GM12891 (cell line): ENCODE data around the gene PTTG1IP2.
"Not testable (repeated sequence)": the region's sequence is repeated elsewhere in the genome, so short reads cannot be mapped to it uniquely, and the experiment has no call there.

ENCODE experiments used
- DNase-seq: peaks from one replicate; pipeline ENCODE4 v3.0.0; 2011; ENCODE audit warnings: low spot score; ENCODE audit not compliant: insufficient read length
- FAIRE-seq: peaks from 2 replicates; lab custom pipeline; 2011; peaks lifted over from hg19 to GRCh38; lab: Jason Lieb, UNC
- PAX5 ChIP-seq: IDR thresholded peaks from 2 replicates; pipeline ENCODE4 v1.6.1; 2011; ENCODE audit warnings: low read length, moderate library complexity, mild to moderate bottlenecking; ENCODE audit not compliant: insufficient read depth, severe bottlenecking
- POLR2A ChIP-seq: IDR thresholded peaks from 2 replicates; pipeline ENCODE4 v1.6.1; 2011; ENCODE audit warnings: low read depth, low read length, control low read depth
- POLR2AphosphoS5 ChIP-seq: IDR thresholded peaks from 2 replicates; pipeline ENCODE4 v1.6.1; 2011; ENCODE audit warnings: low read depth, low read length, control low read depth
- POU2F2 ChIP-seq: IDR thresholded peaks from 2 replicates; pipeline ENCODE4 v1.6.1; 2011; ENCODE audit warnings: low read depth, mild to moderate bottlenecking, control low read depth, low read length, moderate library complexity
- SPI1 ChIP-seq: IDR thresholded peaks from 2 replicates; pipeline ENCODE4 v1.6.1; 2011; ENCODE audit warnings: low read depth, low read length, control low read depth
- TAF1 ChIP-seq: IDR thresholded peaks from 2 replicates; pipeline ENCODE4 v1.6.1; 2011; ENCODE audit warnings: low read depth, low read length, control low read depth

Gene PTTG1IP2

DNA sequence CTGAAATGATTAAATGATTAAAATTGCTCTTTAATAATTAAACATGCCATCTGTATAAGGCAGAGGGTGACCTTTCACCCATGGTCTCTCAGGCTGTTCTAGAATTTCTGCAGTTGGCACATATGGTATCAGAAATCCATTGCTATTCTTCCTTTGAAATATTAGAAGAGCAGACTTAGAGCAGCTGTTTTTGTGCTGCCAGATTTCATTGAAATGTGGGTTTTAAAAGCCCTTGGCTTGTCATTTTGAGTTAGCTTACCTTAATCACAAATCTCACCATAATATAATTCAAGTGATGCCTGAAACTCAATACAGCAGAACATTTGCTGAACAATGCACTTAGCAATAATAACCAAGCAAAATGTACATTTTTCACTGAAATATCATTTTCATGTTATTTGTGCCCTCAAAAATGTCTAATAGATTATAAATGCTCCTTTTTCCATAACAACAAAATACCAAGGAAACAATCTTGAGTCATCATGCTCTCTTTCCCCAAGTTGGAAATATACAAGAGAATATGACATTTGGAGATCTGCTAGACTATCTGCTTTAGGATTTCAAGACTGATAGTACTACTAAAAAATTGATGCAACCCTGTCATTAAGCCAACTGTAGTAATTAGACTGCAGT, 16.1 kb upstream of the PTTG1IP2 start:
- no peak for FAIRE-seq
- TF ChIP-seq TAF1: no peak
- no peak for TF ChIP-seq POLR2A
- TF ChIP-seq POU2F2: no peak
- no peak for TF ChIP-seq POLR2AphosphoS5
- TF ChIP-seq SPI1: no peak
- no peak for DNase-seq

DNA sequence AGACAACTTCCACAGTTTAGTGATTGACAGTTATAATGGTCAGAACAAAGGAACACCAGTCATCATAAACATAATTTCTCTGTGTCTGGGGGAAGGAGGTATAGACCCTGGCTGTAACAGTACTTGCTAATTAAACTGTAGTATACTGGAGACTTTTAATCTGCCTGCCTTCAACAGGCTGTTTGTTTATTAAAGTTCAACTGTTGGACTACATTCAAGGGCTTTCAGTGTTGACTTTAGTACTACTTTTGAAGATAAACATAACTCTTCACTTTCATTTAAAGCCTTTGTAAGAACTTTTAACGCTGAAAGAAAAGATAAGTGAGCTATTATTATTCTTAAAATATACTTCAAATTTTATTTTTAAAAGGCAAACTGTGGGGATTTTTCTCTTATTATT, 15.5 kb upstream of the PTTG1IP2 start:
- no peak for FAIRE-seq
- no peak for DNase-seq
- TF ChIP-seq SPI1 (no peak), POU2F2 (no peak), TAF1 (no peak), POLR2A (no peak), PAX5 (no peak), POLR2AphosphoS5 (no peak)

DNA sequence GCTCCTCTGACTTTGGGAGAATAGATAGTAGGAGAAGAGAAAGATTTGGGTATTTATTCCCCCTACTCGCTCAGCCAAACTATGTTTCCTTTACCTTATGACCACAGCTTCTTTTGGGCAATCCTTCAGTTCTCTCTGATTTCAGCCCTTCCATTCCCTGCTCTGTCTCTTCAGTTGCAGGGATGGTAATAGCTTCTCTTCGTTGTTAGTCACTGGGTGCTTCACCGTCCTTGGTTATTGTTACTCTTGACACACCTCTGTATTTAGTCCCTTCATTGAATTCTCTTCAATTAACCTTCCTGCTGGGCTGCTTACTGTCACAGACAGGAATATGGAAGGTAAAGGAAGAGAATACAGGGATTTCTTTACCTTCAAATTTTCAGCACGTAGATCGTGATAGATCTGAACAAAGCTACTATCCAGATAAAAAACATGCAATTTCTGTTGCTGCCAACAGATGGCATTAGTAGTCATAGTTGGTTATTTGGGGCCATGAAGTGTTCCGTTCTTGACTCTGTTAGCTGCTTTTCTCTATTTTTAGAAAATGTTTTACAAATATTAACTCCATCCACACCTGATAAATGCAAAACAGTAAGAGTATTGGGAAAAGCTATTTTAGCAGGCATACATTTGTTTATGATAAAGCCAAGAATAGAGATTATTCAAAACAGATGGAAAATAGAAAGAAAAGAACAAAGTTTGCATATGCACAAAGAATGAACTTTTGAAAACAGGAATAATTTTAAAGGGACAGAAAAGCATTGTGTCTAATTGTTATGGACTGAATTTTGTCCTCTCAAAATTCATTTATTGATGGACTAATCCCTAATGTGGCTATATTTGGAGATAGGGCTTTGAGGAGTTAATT, 14.0 kb upstream of the PTTG1IP2 start:
- FAIRE-seq (peak; percentile 78), DNase-seq (peak; percentile 18)
- no peak for TF ChIP-seq PAX5
- TF ChIP-seq TAF1: no peak
- no peak for TF ChIP-seq SPI1
- TF ChIP-seq POLR2A: no peak
- no peak for TF ChIP-seq POLR2AphosphoS5
- TF ChIP-seq POU2F2: no peak

DNA sequence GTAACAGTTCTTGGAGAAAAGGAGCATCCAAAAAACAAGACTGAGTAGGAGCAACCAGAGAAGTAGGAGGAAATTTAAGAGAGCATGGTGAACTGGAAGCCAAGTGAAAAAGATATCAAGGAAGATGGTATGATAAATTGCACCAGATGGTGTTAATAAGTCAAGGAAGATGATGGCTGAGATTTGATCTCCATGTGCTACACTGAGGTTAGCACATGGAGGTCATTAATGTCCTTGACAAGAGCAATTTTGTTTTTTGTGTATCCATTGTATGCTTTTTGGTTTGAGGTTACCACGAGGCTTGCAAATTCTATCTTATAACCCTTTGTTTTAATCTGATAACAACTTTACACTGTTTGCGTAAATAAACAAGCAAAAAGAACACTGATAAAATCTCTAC, 11.3 kb upstream of the PTTG1IP2 start:
- TF ChIP-seq POLR2A: no peak
- no peak for TF ChIP-seq POLR2AphosphoS5
- TF ChIP-seq PAX5: no peak
- TF ChIP-seq TAF1: no peak
- TF ChIP-seq POU2F2: no peak
- TF ChIP-seq SPI1: no peak
- no peak for DNase-seq
- FAIRE-seq: no peak

DNA sequence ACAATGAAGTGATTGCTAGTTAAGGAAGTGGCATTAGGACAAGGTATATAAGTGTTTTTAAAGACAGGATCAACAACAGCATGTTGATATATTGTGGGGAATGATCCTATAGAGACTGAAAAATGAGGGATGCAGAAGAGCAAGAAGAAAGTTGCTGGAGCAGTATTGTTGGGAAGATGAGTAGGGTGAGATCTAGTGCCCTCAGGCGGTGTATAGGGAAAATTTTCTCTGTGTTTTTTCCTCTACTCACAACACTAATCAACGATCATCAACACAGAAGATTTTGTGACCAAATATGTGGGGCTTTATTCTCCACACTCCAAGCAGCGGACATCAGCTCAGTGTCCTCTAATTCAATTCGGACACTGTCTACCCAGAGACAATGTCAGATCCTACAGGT, 9.6 kb upstream of the PTTG1IP2 start:
- no peak for TF ChIP-seq POLR2AphosphoS5
- no peak for TF ChIP-seq SPI1
- TF ChIP-seq POU2F2: no peak
- no peak for TF ChIP-seq TAF1
- TF ChIP-seq PAX5: no peak
- FAIRE-seq (no peak), DNase-seq (no peak)

DNA sequence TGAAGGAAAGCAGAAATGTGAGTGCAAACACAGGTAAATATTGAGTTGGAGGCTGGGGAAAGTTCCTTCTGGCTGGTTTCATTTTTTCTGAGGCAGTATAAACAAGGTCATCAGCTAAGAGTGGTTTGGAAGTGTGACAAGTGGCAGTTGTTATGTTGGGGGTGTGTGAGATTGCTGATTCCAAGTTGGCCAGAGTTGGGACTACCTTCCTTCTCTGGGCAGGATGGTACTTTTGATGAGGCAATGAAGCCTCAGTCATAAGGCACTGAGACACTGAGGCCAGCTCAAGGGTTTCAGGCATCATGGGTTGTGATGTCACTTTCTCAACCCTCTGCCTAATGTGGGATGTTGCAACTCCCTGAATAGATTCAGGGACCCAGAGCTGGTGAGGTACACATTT, 8.2 kb upstream of the PTTG1IP2 start:
- no peak for TF ChIP-seq POLR2A
- TF ChIP-seq POLR2AphosphoS5: no peak
- no peak for TF ChIP-seq SPI1
- TF ChIP-seq PAX5: no peak
- no peak for TF ChIP-seq TAF1
- TF ChIP-seq POU2F2: no peak
- DNase-seq: no peak
- no peak for FAIRE-seq

DNA sequence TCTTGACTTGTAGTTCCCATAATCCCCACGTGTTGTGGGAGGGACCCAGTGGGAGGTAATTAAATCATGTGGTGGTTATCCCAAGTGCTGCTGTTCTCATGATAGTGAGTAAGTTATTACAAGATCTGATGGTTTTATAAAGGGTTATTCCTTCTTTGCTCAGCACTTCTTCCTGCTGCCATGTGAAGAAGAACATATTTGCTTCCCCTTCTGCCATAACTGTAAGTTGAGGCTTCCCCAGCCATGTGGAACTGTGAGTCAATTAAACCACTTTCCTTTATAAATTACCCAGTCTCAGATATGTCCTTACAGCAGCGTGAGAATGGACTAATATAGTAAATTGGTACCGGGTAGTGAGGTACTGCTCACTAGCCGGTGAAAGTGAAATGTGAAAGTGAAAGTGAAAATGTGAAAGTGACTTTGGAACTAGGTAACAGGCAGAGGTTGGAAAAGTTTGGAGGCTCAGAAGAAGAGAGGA, 6.2 kb upstream of the PTTG1IP2 start:
- not testable (repeated sequence) for FAIRE-seq

DNA sequence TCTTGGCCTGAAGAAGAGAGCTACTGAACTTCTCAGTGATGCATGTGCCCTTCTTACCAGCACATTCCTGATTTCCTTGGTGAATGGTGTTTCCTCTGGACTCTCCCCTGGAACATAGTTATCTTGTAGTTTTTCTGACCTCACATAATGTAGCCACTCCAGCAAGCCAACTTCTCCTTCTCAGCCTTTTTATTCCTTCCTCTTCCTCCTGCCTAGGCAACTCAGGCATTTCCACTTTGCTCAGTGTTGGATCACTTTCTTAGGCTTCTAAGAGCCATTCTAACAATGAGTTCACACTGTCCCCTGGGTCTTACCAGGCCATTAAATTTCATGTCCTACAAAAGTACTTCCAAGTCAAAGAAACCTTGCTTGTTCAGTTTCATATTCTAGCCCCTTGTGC, 3.6 kb upstream of the PTTG1IP2 start:
- DNase-seq: no peak
- FAIRE-seq: no peak
- TF ChIP-seq TAF1 (no peak), POU2F2 (no peak), POLR2AphosphoS5 (no peak), POLR2A (no peak), PAX5 (no peak), SPI1 (no peak)

More for the DNA sequence above, 6.2 kb upstream of the PTTG1IP2 start:
- DNase-seq: not testable (repeated sequence)

DNA sequence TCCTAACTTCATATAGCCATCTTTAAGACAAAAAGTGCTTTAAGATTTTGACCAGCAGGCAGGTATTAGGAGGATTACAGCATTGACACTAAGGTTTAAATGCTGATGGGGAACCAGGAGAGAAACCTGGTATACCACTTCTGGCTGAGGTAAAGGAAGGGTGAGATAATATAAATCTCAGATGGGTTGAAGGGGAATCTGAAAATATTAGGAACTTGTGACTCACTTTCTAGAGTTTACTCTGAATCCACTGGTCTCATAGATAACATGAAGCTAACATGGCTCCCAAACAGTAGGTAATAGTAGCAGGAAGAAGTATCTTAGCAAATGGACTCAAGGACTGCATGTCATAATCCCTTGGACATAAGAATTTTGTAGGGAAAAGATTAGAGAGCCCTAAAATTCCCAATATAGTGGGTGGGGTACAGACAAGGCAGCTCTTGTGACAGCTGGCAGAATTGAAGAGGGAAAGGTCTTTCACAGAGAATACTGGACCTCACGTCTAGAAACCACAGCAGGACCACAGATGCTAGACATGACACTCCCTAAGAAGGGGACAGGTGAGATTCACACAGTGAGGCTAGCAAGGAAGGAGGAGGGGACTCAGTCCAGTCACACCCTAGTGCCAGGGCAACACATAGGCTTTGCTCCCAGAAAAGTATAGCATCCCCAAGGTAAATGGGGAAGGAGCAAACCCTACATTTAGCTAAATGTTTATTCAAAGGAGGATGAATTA, 3.5 kb downstream of the PTTG1IP2 start:
- TF ChIP-seq PAX5: no peak
- TF ChIP-seq POLR2AphosphoS5: no peak
- TF ChIP-seq POU2F2: no peak
- no peak for TF ChIP-seq POLR2A
- TF ChIP-seq TAF1: no peak
- no peak for TF ChIP-seq SPI1
- DNase-seq (no peak), FAIRE-seq (no peak)
